Measurements from ENCODE around the gene ZKSCAN7. TPM values are rescaled to one million over a fixed set of nuclear protein-coding genes. Genes with fewer than 3 reads are reported as not detected.

The ZKSCAN7 gene
- total and polyA plus RNA-seq, 2 of the 13 experiments (the other 11 are each of a cell fraction or from before 2014, with no cell fraction given) = 2.3 to 3.8 TPM

DNA sequence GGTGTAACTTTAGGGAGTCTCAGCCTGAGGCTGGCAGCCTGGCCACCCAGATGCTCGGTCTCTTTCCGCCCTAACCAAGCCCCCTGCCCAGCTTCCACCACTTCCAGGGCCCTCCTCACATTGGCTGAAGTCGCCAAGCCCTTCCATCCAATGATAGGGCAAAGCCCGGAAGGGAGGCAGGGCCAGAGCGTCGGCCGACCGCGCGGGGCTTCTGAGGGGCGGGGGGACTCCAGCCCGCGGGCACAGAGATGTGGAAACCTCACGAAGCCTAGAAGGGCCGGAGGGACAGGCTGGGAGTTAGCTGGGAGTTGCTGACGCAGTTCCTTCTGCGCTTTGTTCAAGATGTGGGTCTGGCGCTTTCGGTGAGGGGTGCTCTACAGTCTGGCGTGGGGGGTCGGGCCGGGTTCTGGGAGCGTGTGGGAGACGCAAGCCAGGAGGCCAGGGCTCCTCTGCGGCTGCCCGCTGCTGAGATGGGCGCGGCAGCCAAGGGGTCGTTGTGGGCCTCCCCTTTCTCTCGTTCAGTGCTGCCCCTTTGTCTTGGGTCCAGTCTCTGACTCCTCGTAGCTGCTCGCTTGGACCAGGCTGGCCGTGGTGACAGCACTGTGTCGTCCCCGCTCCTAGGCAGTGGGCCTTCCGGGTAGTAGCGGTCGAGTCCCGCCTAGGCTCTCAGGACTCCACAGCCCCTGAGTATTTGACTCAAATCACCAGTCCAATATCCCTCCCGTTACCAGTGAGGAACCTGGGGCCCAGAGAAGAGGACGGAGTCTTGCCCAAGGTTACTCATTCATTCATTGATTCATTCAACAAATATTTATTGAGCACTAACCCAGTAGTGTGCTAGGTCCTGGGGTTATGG, 29.9 kb downstream of the ZKSCAN7 start, which contains the start of gene ZNF660 (continued):
- TF ChIP-seq ZNF224 (CRISPR knock-in tag; IDR thresholded peaks at IDR 0.05) (no peak), U2AF2 (IDR thresholded peaks at IDR 0.05; ENCODE audit: low read depth, low read length) (no peak), RORA (CRISPR knock-in tag; IDR thresholded peaks at IDR 0.05) (no peak), PAX8 (CRISPR knock-in tag; IDR thresholded peaks at IDR 0.05; ENCODE audit: borderline replicate concordance) (no peak), ZEB1 (IDR thresholded peaks at IDR 0.05; ENCODE audit: insufficient replicate concordance, low read depth) (no peak), ETV5 (CRISPR knock-in tag; IDR thresholded peaks at IDR 0.05; ENCODE audit: borderline replicate concordance) (no peak), NCOA5 (CRISPR knock-in tag; IDR thresholded peaks at IDR 0.05) (no peak), ELF1 (CRISPR knock-in tag; IDR thresholded peaks at IDR 0.05) (peak; percentile 69; the same call in 1 of the 2 replicates), CENPT (CRISPR knock-in tag; IDR thresholded peaks at IDR 0.05; ENCODE audit: low read depth) (no peak), SRSF4 (IDR thresholded peaks at IDR 0.05; ENCODE audit: low read depth, low read length, poor library complexity, severe bottlenecking) (no peak), PHF5A (CRISPR knock-in tag; IDR thresholded peaks at IDR 0.05; ENCODE audit: low read depth, unreplicated experiment) (no peak), SMYD3 (CRISPR knock-in tag; IDR thresholded peaks at IDR 0.05) (no peak), TAF1 (CRISPR knock-in tag; IDR thresholded peaks at IDR 0.05) (peak; percentile 52; the same call in 1 of the 2 replicates), ZFY (CRISPR knock-in tag; IDR thresholded peaks at IDR 0.05) (peak; percentile 87), ZNF20 (CRISPR knock-in tag; IDR thresholded peaks at IDR 0.05) (no peak), STAG1 (CRISPR knock-in tag; IDR thresholded peaks at IDR 0.05) (no peak)
- TF ChIP-seq, protein P1, sequence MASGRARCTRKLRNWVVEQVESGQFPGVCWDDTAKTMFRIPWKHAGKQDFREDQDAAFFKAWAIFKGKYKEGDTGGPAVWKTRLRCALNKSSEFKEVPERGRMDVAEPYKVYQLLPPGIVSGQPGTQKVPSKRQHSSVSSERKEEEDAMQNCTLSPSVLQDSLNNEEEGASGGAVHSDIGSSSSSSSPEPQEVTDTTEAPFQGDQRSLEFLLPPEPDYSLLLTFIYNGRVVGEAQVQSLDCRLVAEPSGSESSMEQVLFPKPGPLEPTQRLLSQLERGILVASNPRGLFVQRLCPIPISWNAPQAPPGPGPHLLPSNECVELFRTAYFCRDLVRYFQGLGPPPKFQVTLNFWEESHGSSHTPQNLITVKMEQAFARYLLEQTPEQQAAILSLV (CRISPR knock-in tag; IDR thresholded peaks at IDR 0.05; ENCODE audit: borderline replicate concordance) = 0 out of 2 replicates have a peak, but pooled peaks have one; percentile 55
- TF ChIP-seq, protein P2, sequence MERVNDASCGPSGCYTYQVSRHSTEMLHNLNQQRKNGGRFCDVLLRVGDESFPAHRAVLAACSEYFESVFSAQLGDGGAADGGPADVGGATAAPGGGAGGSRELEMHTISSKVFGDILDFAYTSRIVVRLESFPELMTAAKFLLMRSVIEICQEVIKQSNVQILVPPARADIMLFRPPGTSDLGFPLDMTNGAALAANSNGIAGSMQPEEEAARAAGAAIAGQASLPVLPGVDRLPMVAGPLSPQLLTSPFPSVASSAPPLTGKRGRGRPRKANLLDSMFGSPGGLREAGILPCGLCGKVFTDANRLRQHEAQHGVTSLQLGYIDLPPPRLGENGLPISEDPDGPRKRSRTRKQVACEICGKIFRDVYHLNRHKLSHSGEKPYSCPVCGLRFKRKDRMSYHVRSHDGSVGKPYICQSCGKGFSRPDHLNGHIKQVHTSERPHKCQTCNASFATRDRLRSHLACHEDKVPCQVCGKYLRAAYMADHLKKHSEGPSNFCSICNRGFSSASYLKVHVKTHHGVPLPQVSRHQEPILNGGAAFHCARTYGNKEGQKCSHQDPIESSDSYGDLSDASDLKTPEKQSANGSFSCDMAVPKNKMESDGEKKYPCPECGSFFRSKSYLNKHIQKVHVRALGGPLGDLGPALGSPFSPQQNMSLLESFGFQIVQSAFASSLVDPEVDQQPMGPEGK (CRISPR knock-in tag; IDR thresholded peaks at IDR 0.05) = peak; percentile 47
- TF ChIP-seq, protein P3, sequence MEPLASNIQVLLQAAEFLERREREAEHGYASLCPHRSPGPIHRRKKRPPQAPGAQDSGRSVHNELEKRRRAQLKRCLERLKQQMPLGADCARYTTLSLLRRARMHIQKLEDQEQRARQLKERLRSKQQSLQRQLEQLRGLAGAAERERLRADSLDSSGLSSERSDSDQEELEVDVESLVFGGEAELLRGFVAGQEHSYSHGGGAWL (CRISPR knock-in tag; IDR thresholded peaks at IDR 0.05) = no peak
- TF ChIP-seq, protein P4, sequence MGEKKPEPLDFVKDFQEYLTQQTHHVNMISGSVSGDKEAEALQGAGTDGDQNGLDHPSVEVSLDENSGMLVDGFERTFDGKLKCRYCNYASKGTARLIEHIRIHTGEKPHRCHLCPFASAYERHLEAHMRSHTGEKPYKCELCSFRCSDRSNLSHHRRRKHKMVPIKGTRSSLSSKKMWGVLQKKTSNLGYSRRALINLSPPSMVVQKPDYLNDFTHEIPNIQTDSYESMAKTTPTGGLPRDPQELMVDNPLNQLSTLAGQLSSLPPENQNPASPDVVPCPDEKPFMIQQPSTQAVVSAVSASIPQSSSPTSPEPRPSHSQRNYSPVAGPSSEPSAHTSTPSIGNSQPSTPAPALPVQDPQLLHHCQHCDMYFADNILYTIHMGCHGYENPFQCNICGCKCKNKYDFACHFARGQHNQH (CRISPR knock-in tag; IDR thresholded peaks at IDR 0.05) = 0 out of 2 replicates have a peak, but pooled peaks have one; percentile 34
- TF ChIP-seq, protein P5, sequence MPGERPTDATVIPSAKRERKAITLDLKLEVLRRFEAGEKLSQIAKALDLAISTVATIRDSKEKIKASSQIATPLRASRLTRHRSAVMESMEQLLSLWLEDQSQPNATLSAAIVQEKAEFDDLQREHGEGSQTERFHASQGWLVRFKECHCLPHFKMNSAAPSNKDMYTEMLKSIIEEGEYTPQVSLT (CRISPR knock-in tag; IDR thresholded peaks at IDR 0.05; ENCODE audit: borderline replicate concordance, low read depth) = no peak
